ENCODE measurements around the gene RNASE7. TPM values are rescaled to one million over a fixed set of nuclear protein-coding genes. Genes with fewer than 3 reads are reported as not detected.

The RNASE7 gene
- polyA plus RNA-seq, 1 of the 3 experiments (the other 2 are of a cell fraction) = not detected

DNA sequence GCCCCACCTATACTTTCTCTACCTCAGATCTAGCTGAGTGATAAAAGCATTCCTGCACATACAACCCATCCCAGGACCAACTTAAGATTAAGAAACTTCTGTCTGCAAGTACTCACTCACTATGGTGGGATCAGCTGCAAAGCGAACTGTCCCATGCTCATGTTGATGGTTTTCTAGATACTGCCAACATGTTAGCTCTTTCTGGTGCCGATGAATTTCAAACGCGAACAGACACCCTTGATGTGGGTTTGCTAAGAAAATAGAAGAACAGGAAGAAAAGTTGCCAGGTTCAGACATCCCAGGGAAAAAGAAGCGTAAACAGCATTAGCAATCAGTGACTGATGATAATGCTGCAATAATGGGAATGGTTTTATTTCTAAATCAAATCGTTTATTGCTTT, 44.6 kb upstream of the RNASE7 start:
- 84% methylated on average over 6 of the region's 6 CpGs for WGBS (ENCODE audit: low lambda C conversion rate)
- no peaks in the 10 kb centered on the region for H4K20me1 ChIP-seq (ENCODE audit: insufficient read depth)
- no peaks in the 10 kb centered on the region for H3K9me2 ChIP-seq
- no peaks in the 10 kb centered on the region for H3K9me3 ChIP-seq
- H3K4me3 ChIP-seq (ENCODE audit: low read depth in 2 of 2, low read length in 1 of 2) = no peak overlapping the region
- H3K4me2 ChIP-seq = no peak overlapping the region
- no peak overlapping the region for H3K27ac ChIP-seq (ENCODE audit: low read depth in 2 of 2, low read length in 1 of 2)
- TF ChIP-seq RCOR1 (IDR thresholded peaks at IDR 0.05; ENCODE audit: low read length) (no peak), EP300 (IDR thresholded peaks at IDR 0.05; ENCODE audit: borderline replicate concordance in 1 of 2, low read depth in 1 of 2, low read length in 1 of 2) (no peak), RAD21 (IDR thresholded peaks at IDR 0.05; ENCODE audit: low read length) (no peak), GATA2 (CRISPR knock-in tag; IDR thresholded peaks at IDR 0.05) (no peak), MEF2A (IDR thresholded peaks at IDR 0.05; ENCODE audit: borderline replicate concordance, low read depth) (no peak), JUND (IDR thresholded peaks at IDR 0.05) (no peak), FOXJ3 (CRISPR knock-in tag; IDR thresholded peaks at IDR 0.05) (no peak)
- ChIA-PET CTCF (interaction anchor here (0.7 to 8.8 kb wide), 10 partner anchors 14 to 557 kb away, joined by 3 to 54 read pairs (median 5); partner anchors contain the start of gene ARHGEF40), POLR2A (interaction anchor here (0.6 kb wide), 1 partner anchor 50 kb away, joined by 3 read pairs; no protein-coding TSS in a partner anchor)
- H3K9ac ChIP-seq = no peak overlapping the region
- no peaks in the 10 kb centered on the region; a peak in 1 of 4 replicates for H3K4me1 ChIP-seq (ENCODE audit: control insufficient read depth in 1 of 2, insufficient read depth in 2 of 2, low read depth in 1 of 2, low read length in 1 of 2)
- no peaks in the 10 kb centered on the region for H3K27me3 ChIP-seq (ENCODE audit: insufficient read depth)
- H3K36me3 ChIP-seq (replicated peaks in 1 of 2; ENCODE audit: control insufficient read depth in 1 of 2, insufficient read depth in 2 of 2, low read length in 1 of 2) = peaks cover 23 to 46% of the 10 kb centered on the region in 2 experiments
- peaks cover 4% of the 10 kb centered on the region; the same call in 1 of the 2 replicates for H3K79me2 ChIP-seq (ENCODE audit: insufficient read depth)
- H3F3A ChIP-seq (replicated peaks; ENCODE audit: insufficient read depth) = peaks cover 9% of the 10 kb centered on the region
- no peak for DNase-seq
- no peak overlapping the region for H2AFZ ChIP-seq (ENCODE audit: low read depth)

DNA sequence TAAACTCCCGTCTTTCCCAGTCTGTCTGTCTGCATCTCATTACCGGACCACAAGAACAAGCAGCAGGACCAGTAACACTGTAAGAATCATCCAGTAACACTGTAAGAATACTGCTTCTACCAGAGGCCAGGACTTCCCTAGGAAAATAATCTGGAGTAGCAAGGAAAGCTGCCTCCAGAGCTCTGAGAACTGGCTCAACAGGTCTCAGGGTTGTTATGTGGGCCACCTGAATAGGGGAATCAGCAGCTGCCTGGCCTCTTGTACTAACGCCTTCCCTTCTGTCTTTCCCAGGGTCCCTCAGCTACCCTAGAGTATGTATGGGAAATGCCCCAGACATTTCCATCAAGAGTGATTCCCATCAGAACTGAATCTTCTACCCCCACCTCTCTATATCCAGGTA, 44.0 kb upstream of the RNASE7 start:
- POLR2A ChIA-PET = no interaction called here
- H2AFZ ChIP-seq (ENCODE audit: low read depth) = no peak overlapping the region

More for the DNA sequence above, 44.0 kb upstream of the RNASE7 start:
- H3K4me1 ChIP-seq (ENCODE audit: control insufficient read depth in 1 of 2, insufficient read depth in 2 of 2, low read depth in 1 of 2, low read length in 1 of 2) = no peaks in the 10 kb centered on the region; a peak in 1 of 4 replicates
- H3K4me3 ChIP-seq (ENCODE audit: low read depth in 2 of 2, low read length in 1 of 2) = no peak overlapping the region
- no peak overlapping the region for H3K9ac ChIP-seq
- CTCF ChIA-PET = interaction anchor here (0.9 to 8.8 kb wide), 8 partner anchors 13 to 109 kb away, joined by 3 to 54 read pairs (median 6); no protein-coding TSS in a partner anchor
- H3K4me2 ChIP-seq = no peak overlapping the region
- H3K79me2 ChIP-seq (ENCODE audit: insufficient read depth) = no peaks in the 10 kb centered on the region
- no peaks in the 10 kb centered on the region for H3K27me3 ChIP-seq (ENCODE audit: insufficient read depth)
- H3K27ac ChIP-seq (ENCODE audit: low read depth in 2 of 2, low read length in 1 of 2) = no peak overlapping the region
- peaks cover 9% of the 10 kb centered on the region for H3F3A ChIP-seq (replicated peaks; ENCODE audit: insufficient read depth)
- TF ChIP-seq, protein P1, sequence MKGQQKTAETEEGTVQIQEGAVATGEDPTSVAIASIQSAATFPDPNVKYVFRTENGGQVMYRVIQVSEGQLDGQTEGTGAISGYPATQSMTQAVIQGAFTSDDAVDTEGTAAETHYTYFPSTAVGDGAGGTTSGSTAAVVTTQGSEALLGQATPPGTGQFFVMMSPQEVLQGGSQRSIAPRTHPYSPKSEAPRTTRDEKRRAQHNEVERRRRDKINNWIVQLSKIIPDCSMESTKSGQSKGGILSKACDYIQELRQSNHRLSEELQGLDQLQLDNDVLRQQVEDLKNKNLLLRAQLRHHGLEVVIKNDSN (IDR thresholded peaks at IDR 0.05; ENCODE audit: borderline replicate concordance, low read depth) = no peak
- TF ChIP-seq GABPA (IDR thresholded peaks at IDR 0.05; ENCODE audit: low read depth) = no peak
- no peak for TF ChIP-seq SIN3A (IDR thresholded peaks at IDR 0.05; ENCODE audit: borderline replicate concordance, low read depth, low read length)
- no peak for TF ChIP-seq MXI1 (IDR thresholded peaks at IDR 0.05; ENCODE audit: low read depth, low read length)
- no peak for TF ChIP-seq MEF2A (IDR thresholded peaks at IDR 0.05; ENCODE audit: borderline replicate concordance, low read depth)
- no peak for TF ChIP-seq POLR2AphosphoS5 (IDR thresholded peaks at IDR 0.05; ENCODE audit: low read depth, low read length)
- no peak for TF ChIP-seq TEAD4 (IDR thresholded peaks at IDR 0.05; ENCODE audit: borderline replicate concordance, insufficient read depth)
- TF ChIP-seq FOSL2 (IDR thresholded peaks at IDR 0.05; ENCODE audit: borderline replicate concordance, low read depth) = no peak
- TF ChIP-seq, protein P2, sequence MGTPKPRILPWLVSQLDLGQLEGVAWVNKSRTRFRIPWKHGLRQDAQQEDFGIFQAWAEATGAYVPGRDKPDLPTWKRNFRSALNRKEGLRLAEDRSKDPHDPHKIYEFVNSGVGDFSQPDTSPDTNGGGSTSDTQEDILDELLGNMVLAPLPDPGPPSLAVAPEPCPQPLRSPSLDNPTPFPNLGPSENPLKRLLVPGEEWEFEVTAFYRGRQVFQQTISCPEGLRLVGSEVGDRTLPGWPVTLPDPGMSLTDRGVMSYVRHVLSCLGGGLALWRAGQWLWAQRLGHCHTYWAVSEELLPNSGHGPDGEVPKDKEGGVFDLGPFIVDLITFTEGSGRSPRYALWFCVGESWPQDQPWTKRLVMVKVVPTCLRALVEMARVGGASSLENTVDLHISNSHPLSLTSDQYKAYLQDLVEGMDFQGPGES (IDR thresholded peaks at IDR 0.05; ENCODE audit: low read depth, low read length) = no peak
- no peak for TF ChIP-seq NFIC (IDR thresholded peaks at IDR 0.05; ENCODE audit: borderline replicate concordance)
- TF ChIP-seq, protein P3, sequence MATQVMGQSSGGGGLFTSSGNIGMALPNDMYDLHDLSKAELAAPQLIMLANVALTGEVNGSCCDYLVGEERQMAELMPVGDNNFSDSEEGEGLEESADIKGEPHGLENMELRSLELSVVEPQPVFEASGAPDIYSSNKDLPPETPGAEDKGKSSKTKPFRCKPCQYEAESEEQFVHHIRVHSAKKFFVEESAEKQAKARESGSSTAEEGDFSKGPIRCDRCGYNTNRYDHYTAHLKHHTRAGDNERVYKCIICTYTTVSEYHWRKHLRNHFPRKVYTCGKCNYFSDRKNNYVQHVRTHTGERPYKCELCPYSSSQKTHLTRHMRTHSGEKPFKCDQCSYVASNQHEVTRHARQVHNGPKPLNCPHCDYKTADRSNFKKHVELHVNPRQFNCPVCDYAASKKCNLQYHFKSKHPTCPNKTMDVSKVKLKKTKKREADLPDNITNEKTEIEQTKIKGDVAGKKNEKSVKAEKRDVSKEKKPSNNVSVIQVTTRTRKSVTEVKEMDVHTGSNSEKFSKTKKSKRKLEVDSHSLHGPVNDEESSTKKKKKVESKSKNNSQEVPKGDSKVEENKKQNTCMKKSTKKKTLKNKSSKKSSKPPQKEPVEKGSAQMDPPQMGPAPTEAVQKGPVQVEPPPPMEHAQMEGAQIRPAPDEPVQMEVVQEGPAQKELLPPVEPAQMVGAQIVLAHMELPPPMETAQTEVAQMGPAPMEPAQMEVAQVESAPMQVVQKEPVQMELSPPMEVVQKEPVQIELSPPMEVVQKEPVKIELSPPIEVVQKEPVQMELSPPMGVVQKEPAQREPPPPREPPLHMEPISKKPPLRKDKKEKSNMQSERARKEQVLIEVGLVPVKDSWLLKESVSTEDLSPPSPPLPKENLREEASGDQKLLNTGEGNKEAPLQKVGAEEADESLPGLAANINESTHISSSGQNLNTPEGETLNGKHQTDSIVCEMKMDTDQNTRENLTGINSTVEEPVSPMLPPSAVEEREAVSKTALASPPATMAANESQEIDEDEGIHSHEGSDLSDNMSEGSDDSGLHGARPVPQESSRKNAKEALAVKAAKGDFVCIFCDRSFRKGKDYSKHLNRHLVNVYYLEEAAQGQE (IDR thresholded peaks at IDR 0.05; ENCODE audit: low read depth, low read length) = no peak
- TF ChIP-seq, protein P4, sequence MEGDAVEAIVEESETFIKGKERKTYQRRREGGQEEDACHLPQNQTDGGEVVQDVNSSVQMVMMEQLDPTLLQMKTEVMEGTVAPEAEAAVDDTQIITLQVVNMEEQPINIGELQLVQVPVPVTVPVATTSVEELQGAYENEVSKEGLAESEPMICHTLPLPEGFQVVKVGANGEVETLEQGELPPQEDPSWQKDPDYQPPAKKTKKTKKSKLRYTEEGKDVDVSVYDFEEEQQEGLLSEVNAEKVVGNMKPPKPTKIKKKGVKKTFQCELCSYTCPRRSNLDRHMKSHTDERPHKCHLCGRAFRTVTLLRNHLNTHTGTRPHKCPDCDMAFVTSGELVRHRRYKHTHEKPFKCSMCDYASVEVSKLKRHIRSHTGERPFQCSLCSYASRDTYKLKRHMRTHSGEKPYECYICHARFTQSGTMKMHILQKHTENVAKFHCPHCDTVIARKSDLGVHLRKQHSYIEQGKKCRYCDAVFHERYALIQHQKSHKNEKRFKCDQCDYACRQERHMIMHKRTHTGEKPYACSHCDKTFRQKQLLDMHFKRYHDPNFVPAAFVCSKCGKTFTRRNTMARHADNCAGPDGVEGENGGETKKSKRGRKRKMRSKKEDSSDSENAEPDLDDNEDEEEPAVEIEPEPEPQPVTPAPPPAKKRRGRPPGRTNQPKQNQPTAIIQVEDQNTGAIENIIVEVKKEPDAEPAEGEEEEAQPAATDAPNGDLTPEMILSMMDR (IDR thresholded peaks at IDR 0.05) = no peak
- TF ChIP-seq TCF12 (IDR thresholded peaks at IDR 0.05) = no peak
- TF ChIP-seq RAD21 (IDR thresholded peaks at IDR 0.05; ENCODE audit: low read length) = no peak
- TF ChIP-seq, protein P5, sequence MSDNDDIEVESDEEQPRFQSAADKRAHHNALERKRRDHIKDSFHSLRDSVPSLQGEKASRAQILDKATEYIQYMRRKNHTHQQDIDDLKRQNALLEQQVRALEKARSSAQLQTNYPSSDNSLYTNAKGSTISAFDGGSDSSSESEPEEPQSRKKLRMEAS (IDR thresholded peaks at IDR 0.05; ENCODE audit: low read depth) = no peak
- DNase-seq = no peak
- no peaks in the 10 kb centered on the region for H4K20me1 ChIP-seq (ENCODE audit: insufficient read depth)
- no peaks in the 10 kb centered on the region for H3K9me3 ChIP-seq
- no peaks in the 10 kb centered on the region for H3K9me2 ChIP-seq
- peaks cover 18 to 40% of the 10 kb centered on the region in 2 experiments for H3K36me3 ChIP-seq (replicated peaks in 1 of 2; ENCODE audit: control insufficient read depth in 1 of 2, insufficient read depth in 2 of 2, low read length in 1 of 2)
- 93% methylated on average over 3 of the region's 3 CpGs for WGBS (ENCODE audit: low lambda C conversion rate)
